Endothelial cell of umbilical vein (primary cell): ENCODE results near the gene GLT8D1. TPM values are rescaled to one million over a fixed set of nuclear protein-coding genes. Genes with fewer than 3 reads are reported as not detected.

Source experiments
- BruUV-seq: library from RNA; stranded (reverse); fragments of 400-500 nt; replicated peaks from 2 replicates; lab custom pipeline; 2021; lab: Mats Ljungman, UMichigan
- CTCF ChIA-PET: fragments of 300-600, 350-600 bp; sonication (Branson Sonifier 250); formaldehyde crosslinking; loops from one replicate; lab custom pipeline; 2021; ENCODE audit warnings: antibody characterized with exemption, inconsistent platforms; lab: Charles Lee
- POLR2A ChIA-PET: fragments of 300-600, 350-600 bp; sonication (Branson Sonifier 250); formaldehyde crosslinking; loops from one replicate; lab custom pipeline; 2021; ENCODE audit warnings: antibody characterized with exemption, inconsistent platforms; lab: Charles Lee
- DNase-seq: peaks from one replicate; pipeline ENCODE4 v3.0.0-alpha.2; 2011; ENCODE audit warnings: low read depth, low spot score
- FAIRE-seq: peaks from 2 replicates; lab custom pipeline; 2011; peaks lifted over from hg19 to GRCh38; lab: Jason Lieb, UNC
- H2AFZ ChIP-seq: 2 replicates; pipeline ENCODE4 v1.6.0; 2012; ENCODE audit warnings: low read depth, low read length, control low read depth, inconsistent platforms
- H3K27ac ChIP-seq: 2 replicates; pipeline ENCODE4 v1.5.1; 2011; ENCODE audit warnings: low read depth, mild to moderate bottlenecking, control low read depth, low read length, moderate library complexity; ENCODE audit not compliant: insufficient read depth
- H3K27me3 ChIP-seq, 2 experiments: 2 replicates each; pipeline versions ENCODE4 v1.6.0 to v1.6.1; 2011; ENCODE audit warnings: low read length in 2 of 2, mixed read lengths in 1 of 2; ENCODE audit not compliant: control insufficient read depth in 2 of 2, insufficient read depth in 2 of 2
- H3K36me3 ChIP-seq, 2 experiments: 2 replicates in 1 of 2; 3 replicates in 1 of 2; pipeline ENCODE4 v1.5.1; 2011; ENCODE audit warnings: low read length in 2 of 2, mild to moderate bottlenecking in 1 of 2, moderate library complexity in 1 of 2; ENCODE audit not compliant: control insufficient read depth in 2 of 2, insufficient read depth in 2 of 2; ENCODE audit errors: extremely low read depth in 1 of 2
- H3K4me1 ChIP-seq: 3 replicates; pipeline ENCODE4 v1.5.1; 2011; ENCODE audit warnings: mild to moderate bottlenecking, low read length; ENCODE audit not compliant: control insufficient read depth, insufficient read depth; ENCODE audit errors: extremely low read depth
- H3K4me2 ChIP-seq: 2 replicates; pipeline ENCODE4 v1.6.1; 2011; ENCODE audit warnings: low read length, control low read depth, mixed read lengths; ENCODE audit not compliant: insufficient read depth
- H3K4me3 ChIP-seq, 3 experiments: fragments of 200-600 bp in 1 of 3; sonication (generic), shearing (Covaris generic) in 1 of 3; replicated peaks in 1 of 3; 2 replicates each; pipeline ENCODE4 v1.5.1; 2011 to 2016; ENCODE audit warnings: control low read depth in 3 of 3, low read length in 3 of 3, mild to moderate bottlenecking in 2 of 3, inconsistent platforms in 1 of 3, low read depth in 1 of 3, moderate library complexity in 1 of 3; ENCODE audit not compliant: insufficient read depth in 1 of 3
- H3K79me2 ChIP-seq: 2 replicates; pipeline ENCODE4 v1.6.0; 2012; ENCODE audit warnings: low read length, inconsistent platforms; ENCODE audit not compliant: control insufficient read depth, insufficient read depth
- H3K9ac ChIP-seq: replicated peaks from 2 replicates; pipeline ENCODE3; 2011; ENCODE audit warnings: low read length, control low read depth; ENCODE audit not compliant: insufficient read depth; ENCODE audit errors: extremely low read depth
- H3K9me1 ChIP-seq: replicated peaks from 3 replicates; pipeline ENCODE4 v1.6.0; 2011; ENCODE audit warnings: mild to moderate bottlenecking, low read length; ENCODE audit not compliant: control insufficient read depth, insufficient read depth; ENCODE audit errors: extremely low read depth
- H3K9me3 ChIP-seq: replicated peaks from 2 replicates; pipeline ENCODE4 v1.5.1; 2012; ENCODE audit warnings: low read length, inconsistent platforms; ENCODE audit not compliant: control insufficient read depth, insufficient read depth
- H4K20me1 ChIP-seq: replicated peaks from 2 replicates; pipeline ENCODE3; 2011; ENCODE audit warnings: mild to moderate bottlenecking, low read length; ENCODE audit not compliant: control insufficient read depth, insufficient read depth; ENCODE audit errors: extremely low read depth
- CTCF ChIP-seq, 2 donors: IDR thresholded peaks; 1 replicate in 1 of 2; 2 replicates in 1 of 2; pipeline ENCODE4 v1.5.1; 2011; ENCODE audit warnings: low read length in 2 of 2, mild to moderate bottlenecking in 2 of 2, moderate library complexity in 2 of 2, control low read depth in 1 of 2, inconsistent platforms in 1 of 2, low read depth in 1 of 2; ENCODE audit not compliant: insufficient read depth in 1 of 2; ENCODE audit errors: extremely low read depth in 1 of 2
- EZH2 ChIP-seq: IDR thresholded peaks from 2 replicates; pipeline ENCODE4 v1.6.1; 2012; ENCODE audit warnings: borderline replicate concordance, low read depth, mild to moderate bottlenecking, moderate library complexity, low read length, inconsistent platforms; ENCODE audit not compliant: severe bottlenecking
- FOS ChIP-seq: IDR thresholded peaks from 2 replicates; pipeline ENCODE4 v1.6.1; 2011; ENCODE audit warnings: mild to moderate bottlenecking, low read length, moderate library complexity, borderline replicate concordance; ENCODE audit not compliant: insufficient read depth
- GATA2 ChIP-seq: IDR thresholded peaks from 2 replicates; pipeline ENCODE4 v1.7.0; 2011; ENCODE audit warnings: low read depth, mild to moderate bottlenecking, moderate library complexity, mixed read lengths, low read length; ENCODE audit not compliant: insufficient read length, insufficient read depth
- JUN ChIP-seq: IDR thresholded peaks from 2 replicates; pipeline ENCODE4 v1.6.1; 2011; ENCODE audit warnings: borderline replicate concordance, low read depth; ENCODE audit not compliant: insufficient read length, insufficient read depth
- MAX ChIP-seq: IDR thresholded peaks from 2 replicates; pipeline ENCODE4 v1.6.1; 2011; ENCODE audit not compliant: insufficient read depth, insufficient read length
- MYC ChIP-seq: IDR thresholded peaks from one replicate; pipeline ENCODE4 v1.6.1; 2011; ENCODE audit warnings: mild to moderate bottlenecking, low read depth, low read length
- POLR2A ChIP-seq: IDR thresholded peaks from 2 replicates; pipeline ENCODE4 v1.6.1; 2012; ENCODE audit warnings: low read depth, mild to moderate bottlenecking, control low read depth, low read length
- POLR2AphosphoS5 ChIP-seq: IDR thresholded peaks from 2 replicates; pipeline ENCODE4 v1.6.1; 2012; ENCODE audit warnings: low read depth, mild to moderate bottlenecking, control low read depth, low read length, moderate library complexity; ENCODE audit not compliant: insufficient read depth
- dilution Hi-C: fragments of 300-500 bp; cut with MboI; formaldehyde crosslinking; loops from one replicate; pipeline ENCODE4 v1.15.0; 2019; ENCODE audit warnings: low sequenced_read_pairs; ENCODE audit not compliant: extremely low pct_ligation_motif_present
- intact Hi-C: fragments of 100-400 bp; cut with micrococcal nuclease; formaldehyde crosslinking; loops from one replicate; pipeline ENCODE4 v1.10.0; 2022
- polyA plus RNA-seq, 4 experiments: library from polyadenylated mRNA; depleted of rRNA in 3 of 4; stranded (reverse) in 3 of 4; unstranded in 1 of 4; fragments of >200 nt; gene quantifications; 2 replicates each; pipeline versions ENCODE4 v1.2.1 to v1.2.3, GENCODE V29; 2011 to 2012; ENCODE audit warnings: missing spikeins in 1 of 4
- total RNA-seq: library from RNA; stranded (reverse); gene quantifications from 2 replicates; pipeline ENCODE4 v1.2.3, GENCODE V29; 2021

Gene GLT8D1
- total and polyA plus RNA-seq, 2 donors (not counting 3 experiments of a cell fraction or from before 2014, with no cell fraction given) = 63.7 to 73.5 TPM

GRCh38 chr3:52696830-52697631, 8.6 kb downstream of the GLT8D1 start:
- POLR2A ChIA-PET = no interaction called here
- dilution Hi-C loops (no loop called here), intact Hi-C loops (no loop called here)
- Histone ChIP-seq H3K36me3 (peaks cover 30 to 43% of the 10 kb centered on the region in 2 experiments), H2AFZ (no peak overlapping the region), H3K27me3 (no peaks in the 10 kb centered on the region), H3K9me3 (no peaks in the 10 kb centered on the region), H3K9me1 (no peaks in the 10 kb centered on the region), H3K4me3 (no peak overlapping the region), H3K27ac (no peak overlapping the region), H3K9ac (no peak overlapping the region), H3K79me2 (peaks cover 16% of the 10 kb centered on the region), H3K4me1 (no peaks in the 10 kb centered on the region), H3K4me2 (no peak overlapping the region), H4K20me1 (no peaks in the 10 kb centered on the region)
- TF ChIP-seq MYC = no peak
- TF ChIP-seq EZH2 = no peak
- TF ChIP-seq GATA2 = no peak
- TF ChIP-seq CTCF (IDR thresholded peaks at IDR 0.05; ENCODE audit: extremely low read depth in 1 of 2, insufficient read depth in 1 of 2, low read depth in 1 of 2, low read length in 2 of 2) = no peak
- no peak for TF ChIP-seq JUN
- no peak for TF ChIP-seq POLR2AphosphoS5
- TF ChIP-seq POLR2A = no peak
- no peak for TF ChIP-seq FOS
- no peak for TF ChIP-seq MAX
- CTCF ChIA-PET = no interaction called here
- FAIRE-seq = no peak
- BruUV-seq = no TSS peak
- DNase-seq = no peak
